ENCODE measurements around the gene LAP3. TPM values are rescaled to one million over a fixed set of nuclear protein-coding genes. Genes with fewer than 3 reads are reported as not detected.
A peak's percentile ranks its signal among the peaks of the same experiment; 100 is the strongest.

Gene LAP3
- total RNA-seq, 1 donor from 2014 or later = 75.8 TPM

- no peak for DNase-seq (ENCODE audit: low read depth)
- no peak for TF ChIP-seq CTCF (conservative IDR thresholded peaks at IDR 0.05; ENCODE audit: low read depth, low read length)
- no peak overlapping the region for H3K4me3 ChIP-seq (ENCODE audit: low read depth, low read length)
Measured at GRCh38 chr4:17630228-17630627, 53.2 kb downstream of the LAP3 start.

- no peak for DNase-seq (ENCODE audit: low read depth)
- TF ChIP-seq CTCF (conservative IDR thresholded peaks at IDR 0.05; ENCODE audit: low read depth, low read length) = no peak
- no peak overlapping the region for H3K4me3 ChIP-seq (ENCODE audit: low read depth, low read length)
Measured at GRCh38 chr4:17633600-17633999, 56.6 kb downstream of the LAP3 start.

- DNase-seq (ENCODE audit: low read depth) = no peak
- no peak overlapping the region for H3K4me3 ChIP-seq (ENCODE audit: low read depth, low read length)
- no peak for TF ChIP-seq CTCF (conservative IDR thresholded peaks at IDR 0.05; ENCODE audit: low read depth, low read length)
Measured at GRCh38 chr4:17635056-17635455, 58.1 kb downstream of the LAP3 start.

- no peak for DNase-seq (ENCODE audit: low read depth)
- no peak overlapping the region for H3K4me3 ChIP-seq (ENCODE audit: low read depth, low read length)
- TF ChIP-seq CTCF (conservative IDR thresholded peaks at IDR 0.05; ENCODE audit: low read depth, low read length) = no peak
Measured at GRCh38 chr4:17636341-17636695, 59.3 kb downstream of the LAP3 start.

- DNase-seq (ENCODE audit: low read depth) = no peak
- no peak overlapping the region for H3K4me3 ChIP-seq (ENCODE audit: low read depth, low read length)
- TF ChIP-seq CTCF (conservative IDR thresholded peaks at IDR 0.05; ENCODE audit: low read depth, low read length) = peak; percentile 84
Measured at GRCh38 chr4:17636696-17637622, 60.0 kb downstream of the LAP3 start.

- no peak for TF ChIP-seq CTCF (conservative IDR thresholded peaks at IDR 0.05; ENCODE audit: low read depth, low read length)
- H3K4me3 ChIP-seq (ENCODE audit: low read depth, low read length) = no peak overlapping the region
- no peak for DNase-seq (ENCODE audit: low read depth)
Measured at GRCh38 chr4:17639136-17639535, 62.1 kb downstream of the LAP3 start.

- no peak overlapping the region for H3K4me3 ChIP-seq (ENCODE audit: low read depth, low read length)
- DNase-seq (ENCODE audit: low read depth) = no peak
- TF ChIP-seq CTCF (conservative IDR thresholded peaks at IDR 0.05; ENCODE audit: low read depth, low read length) = no peak
Measured at GRCh38 chr4:17642398-17642783, 65.4 kb downstream of the LAP3 start.
